MM.1S (cell line): ENCODE measurements around the gene GABRB3.

Experiments used
- EZH2 ChIP-seq: fragments of 300-600 bp; sonication (generic); optimal IDR thresholded peaks from 2 replicates; pipeline ENCODE3; 2017; ENCODE audit warnings: low read depth, mild to moderate bottlenecking, antibody characterized with exemption, low read length, mixed read lengths
- TF ChIP-seq, protein P1 (sequence below): fragments of 300-600 bp; sonication (generic); IDR thresholded peaks from 2 replicates; pipeline ENCODE4 v1.5.1; 2016; ENCODE audit warnings: antibody characterized with exemption, low read length, mixed read lengths

DNA sequence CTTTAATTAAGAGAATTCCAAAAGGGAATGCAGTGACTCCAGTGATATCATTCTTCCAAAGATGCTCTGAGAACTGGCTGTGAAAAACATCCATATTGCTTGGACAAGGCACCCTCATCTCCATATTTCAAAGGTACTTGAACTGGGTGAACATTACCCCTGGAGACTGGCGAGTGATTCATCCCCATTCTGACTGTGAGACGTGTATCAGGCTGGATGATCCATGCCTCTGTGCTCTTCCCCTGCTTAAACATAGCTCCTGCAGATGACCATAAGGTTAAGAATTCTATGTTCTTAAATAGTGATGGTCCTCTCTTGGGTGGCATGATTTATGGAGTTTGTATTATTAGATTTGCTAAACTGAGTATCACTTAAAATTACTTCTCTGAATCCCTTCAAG is 137.8 kb downstream of the GABRB3 start:
- TF ChIP-seq, protein P1, sequence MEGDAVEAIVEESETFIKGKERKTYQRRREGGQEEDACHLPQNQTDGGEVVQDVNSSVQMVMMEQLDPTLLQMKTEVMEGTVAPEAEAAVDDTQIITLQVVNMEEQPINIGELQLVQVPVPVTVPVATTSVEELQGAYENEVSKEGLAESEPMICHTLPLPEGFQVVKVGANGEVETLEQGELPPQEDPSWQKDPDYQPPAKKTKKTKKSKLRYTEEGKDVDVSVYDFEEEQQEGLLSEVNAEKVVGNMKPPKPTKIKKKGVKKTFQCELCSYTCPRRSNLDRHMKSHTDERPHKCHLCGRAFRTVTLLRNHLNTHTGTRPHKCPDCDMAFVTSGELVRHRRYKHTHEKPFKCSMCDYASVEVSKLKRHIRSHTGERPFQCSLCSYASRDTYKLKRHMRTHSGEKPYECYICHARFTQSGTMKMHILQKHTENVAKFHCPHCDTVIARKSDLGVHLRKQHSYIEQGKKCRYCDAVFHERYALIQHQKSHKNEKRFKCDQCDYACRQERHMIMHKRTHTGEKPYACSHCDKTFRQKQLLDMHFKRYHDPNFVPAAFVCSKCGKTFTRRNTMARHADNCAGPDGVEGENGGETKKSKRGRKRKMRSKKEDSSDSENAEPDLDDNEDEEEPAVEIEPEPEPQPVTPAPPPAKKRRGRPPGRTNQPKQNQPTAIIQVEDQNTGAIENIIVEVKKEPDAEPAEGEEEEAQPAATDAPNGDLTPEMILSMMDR = no peak
- no peak for TF ChIP-seq EZH2
